Measurements from ENCODE around the gene PXDC1.

Gene PXDC1

GRCh38 chr6:3746119-3746691, 5.3 kb downstream of the PXDC1 start:
- DNase-seq = no peak

- no peak for DNase-seq
Observed at GRCh38 chr6:3745566-3746118, 5.9 kb downstream of the PXDC1 start.

GRCh38 chr6:3744901-3745470, 6.5 kb downstream of the PXDC1 start:
- DNase-seq = no peak

- no peak for DNase-seq
Observed at GRCh38 chr6:3744211-3744900, 7.2 kb downstream of the PXDC1 start.

GRCh38 chr6:3743541-3743940, 8.0 kb downstream of the PXDC1 start:
- DNase-seq = no peak

- DNase-seq = peak; percentile 43
Observed at GRCh38 chr6:3742426-3743344, 8.8 kb downstream of the PXDC1 start.

- no peak for DNase-seq
Observed at GRCh38 chr6:3742076-3742425, 9.5 kb downstream of the PXDC1 start.

GRCh38 chr6:3741477-3741871, 10.0 kb downstream of the PXDC1 start:
- DNase-seq = no peak

GRCh38 chr6:3740551-3741476, 10.7 kb downstream of the PXDC1 start:
- no peak for DNase-seq

- DNase-seq = no peak
Observed at GRCh38 chr6:3739311-3739897, 12.1 kb downstream of the PXDC1 start.

GRCh38 chr6:3738381-3739131, 13.0 kb downstream of the PXDC1 start:
- DNase-seq = no peak

- no peak for DNase-seq
Observed at GRCh38 chr6:3737831-3738210, 13.7 kb downstream of the PXDC1 start.

GRCh38 chr6:3737149-3737830, 14.2 kb downstream of the PXDC1 start:
- DNase-seq = no peak

GRCh38 chr6:3735029-3735605, 16.4 kb downstream of the PXDC1 start:
- no peak for DNase-seq

- no peak for DNase-seq
Observed at GRCh38 chr6:3734023-3734422, 17.5 kb downstream of the PXDC1 start.

- DNase-seq = no peak
Observed at GRCh38 chr6:3733321-3733925, 18.1 kb downstream of the PXDC1 start.

- peak; percentile 22 for DNase-seq
Observed at GRCh38 chr6:3732345-3733141, 19.0 kb downstream of the PXDC1 start.

- no peak for DNase-seq
Observed at GRCh38 chr6:3731700-3732099, 19.8 kb downstream of the PXDC1 start.

Measured in NCI-H1092 (cell line).